Measurements from ENCODE around the gene NUDT3.

Gene NUDT3

DNA sequence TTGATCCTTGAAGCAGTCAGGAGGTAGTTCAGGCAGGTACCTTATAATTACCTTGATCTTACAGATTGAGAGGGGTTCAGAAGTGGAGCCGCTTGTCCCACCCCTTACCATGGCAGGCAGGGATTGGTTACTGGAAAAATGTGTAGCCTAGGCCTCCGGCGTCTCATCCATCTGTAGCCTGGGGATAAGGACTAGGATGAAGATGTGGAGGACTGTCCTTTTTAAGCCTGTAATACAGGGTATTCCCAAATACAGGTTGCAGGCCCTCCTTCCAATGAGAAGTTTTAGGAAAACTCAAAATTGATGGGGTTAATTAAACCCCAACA is 153.0 kb downstream of the NUDT3 start:
- ATAC-seq = no peak
- TF ChIP-seq ZNF565 (CRISPR knock-in tag; conservative IDR thresholded peaks at IDR 0.05; ENCODE audit: low read depth) (no peak), TCF4 (CRISPR knock-in tag; IDR thresholded peaks at IDR 0.05; ENCODE audit: borderline replicate concordance) (no peak), GLIS3 (CRISPR knock-in tag; IDR thresholded peaks at IDR 0.05) (no peak), CREB5 (CRISPR knock-in tag; IDR thresholded peaks at IDR 0.05; ENCODE audit: low read depth) (no peak)

DNA sequence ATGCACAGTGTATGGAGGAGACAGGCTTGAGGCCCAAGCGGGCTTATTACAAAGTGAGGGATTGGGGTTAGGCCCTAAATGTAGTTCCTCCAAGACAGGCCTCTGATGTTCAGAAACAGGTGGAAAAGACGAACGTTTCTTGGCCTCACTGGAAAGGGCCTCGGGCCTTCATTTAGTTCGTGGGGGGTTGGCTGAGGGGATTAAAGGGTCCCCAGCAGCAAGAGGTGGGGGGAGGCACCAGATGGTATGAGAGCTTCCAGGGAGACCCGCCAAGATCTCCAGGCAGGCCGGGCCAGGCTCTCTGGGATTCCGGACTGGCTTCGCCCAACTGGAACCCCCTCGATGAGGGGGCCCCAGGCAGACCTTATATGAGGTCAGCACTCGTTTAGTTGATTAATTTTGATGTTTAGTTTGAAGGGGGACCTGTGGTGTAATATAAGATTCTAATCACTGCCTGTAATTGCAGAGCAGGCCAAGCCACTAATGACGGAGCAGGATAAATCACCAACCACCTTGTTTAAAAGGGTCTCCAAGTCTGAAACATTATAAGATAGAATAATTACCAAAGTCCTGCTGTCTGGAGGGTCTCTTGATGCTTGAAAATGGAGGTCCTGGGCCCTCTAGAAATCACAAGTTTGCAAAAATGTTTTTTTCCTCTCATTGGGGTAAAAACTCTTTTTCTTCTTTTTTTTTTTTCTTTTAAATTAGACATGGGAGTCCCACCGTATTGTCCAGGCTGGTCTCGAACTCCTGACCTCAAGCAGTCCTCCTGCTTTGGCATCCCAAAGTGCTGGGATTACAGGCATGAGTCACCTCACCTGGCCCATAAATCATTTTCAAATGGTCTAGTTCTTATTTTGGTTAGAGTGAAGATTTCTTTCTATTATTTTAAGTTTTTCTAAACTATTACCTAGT is 153.6 kb downstream of the NUDT3 start:
- ATAC-seq = no peak
- TF ChIP-seq PATZ1 (CRISPR knock-in tag; IDR thresholded peaks at IDR 0.05; ENCODE audit: borderline replicate concordance) (no peak), TSHZ2 (CRISPR knock-in tag; IDR thresholded peaks at IDR 0.05) (no peak), CSDC2 (CRISPR knock-in tag; IDR thresholded peaks at IDR 0.05) (no peak), ZNF70 (CRISPR knock-in tag; IDR thresholded peaks at IDR 0.05) (no peak), ZNF8 (CRISPR knock-in tag; IDR thresholded peaks at IDR 0.05) (no peak), BACH2 (CRISPR knock-in tag; IDR thresholded peaks at IDR 0.05; ENCODE audit: borderline replicate concordance) (no peak), OSR1 (CRISPR knock-in tag; IDR thresholded peaks at IDR 0.05) (no peak), ESRRG (CRISPR knock-in tag; IDR thresholded peaks at IDR 0.05) (no peak), RARB (CRISPR knock-in tag; IDR thresholded peaks at IDR 0.05) (no peak), ZFP3 (CRISPR knock-in tag; IDR thresholded peaks at IDR 0.05) (no peak), TCF4 (CRISPR knock-in tag; IDR thresholded peaks at IDR 0.05; ENCODE audit: borderline replicate concordance) (no peak), TOX (CRISPR knock-in tag; IDR thresholded peaks at IDR 0.05; ENCODE audit: borderline replicate concordance) (no peak), CSRNP3 (CRISPR knock-in tag; IDR thresholded peaks at IDR 0.05) (no peak), PPARA (CRISPR knock-in tag; IDR thresholded peaks at IDR 0.05; ENCODE audit: borderline replicate concordance) (no peak), ZC3H10 (CRISPR knock-in tag; IDR thresholded peaks at IDR 0.05) (no peak), ARNTL (CRISPR knock-in tag; IDR thresholded peaks at IDR 0.05; ENCODE audit: borderline replicate concordance, low read depth) (no peak), ZNF565 (CRISPR knock-in tag; conservative IDR thresholded peaks at IDR 0.05; ENCODE audit: low read depth) (no peak), SNAI2 (CRISPR knock-in tag; IDR thresholded peaks at IDR 0.05) (no peak), GLIS3 (CRISPR knock-in tag; IDR thresholded peaks at IDR 0.05) (no peak)
- TF ChIP-seq, protein P1, sequence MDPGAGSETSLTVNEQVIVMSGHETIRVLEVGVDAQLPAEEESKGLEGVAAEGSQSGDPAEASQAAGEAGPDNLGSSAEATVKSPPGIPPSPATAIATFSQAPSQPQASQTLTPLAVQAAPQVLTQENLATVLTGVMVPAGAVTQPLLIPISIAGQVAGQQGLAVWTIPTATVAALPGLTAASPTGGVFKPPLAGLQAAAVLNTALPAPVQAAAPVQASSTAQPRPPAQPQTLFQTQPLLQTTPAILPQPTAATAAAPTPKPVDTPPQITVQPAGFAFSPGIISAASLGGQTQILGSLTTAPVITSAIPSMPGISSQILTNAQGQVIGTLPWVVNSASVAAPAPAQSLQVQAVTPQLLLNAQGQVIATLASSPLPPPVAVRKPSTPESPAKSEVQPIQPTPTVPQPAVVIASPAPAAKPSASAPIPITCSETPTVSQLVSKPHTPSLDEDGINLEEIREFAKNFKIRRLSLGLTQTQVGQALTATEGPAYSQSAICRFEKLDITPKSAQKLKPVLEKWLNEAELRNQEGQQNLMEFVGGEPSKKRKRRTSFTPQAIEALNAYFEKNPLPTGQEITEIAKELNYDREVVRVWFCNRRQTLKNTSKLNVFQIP (CRISPR knock-in tag; IDR thresholded peaks at IDR 0.05; ENCODE audit: borderline replicate concordance, low read depth) = no peak

Data from SK-N-SH treated with all-trans-retinoic acid at 6 μM for 48 hours (cell line).